Myocyte (in vitro differentiated cells): ENCODE measurements around the gene SPDYA. TPM values are rescaled to one million over a fixed set of nuclear protein-coding genes. Genes with fewer than 3 reads are reported as not detected.

ENCODE experiments used
- DNase-seq: peaks from one replicate; pipeline ENCODE4 v3.0.0-alpha.2; 2012; ENCODE audit warnings: low read depth
- polyA plus RNA-seq: library from polyadenylated mRNA; unstranded; fragments of >200 nt; gene quantifications from one replicate; pipeline ENCODE4 v1.2.1, GENCODE V29; 2012; ENCODE audit warnings: missing spikeins
- total RNA-seq: library from RNA; depleted of rRNA; stranded (reverse); fragments of >200 nt; gene quantifications from 2 replicates; pipeline ENCODE4 v1.2.3, GENCODE V29; 2014

The SPDYA gene
- total RNA-seq: 1.3 TPM in 1 of 2 replicates, not detected in the other
- polyA plus RNA-seq: 0.58 TPM

GRCh38 chr2:28810384-28811285 lies at the start of gene SPDYA:
TSS of gene SPDYA (plus strand) at chr2:28810834. CDS start at chr2:28816015, 5,181 bp downstream.
- DNase-seq: peak; percentile 3

- no peak for DNase-seq
Measured at GRCh38 chr2:28761420-28761819, 49.2 kb upstream of the SPDYA start.

GRCh38 chr2:28764909-28765711 lies 45.5 kb upstream of the SPDYA start:
- DNase-seq: no peak

GRCh38 chr2:28766070-28766469 lies 44.6 kb upstream of the SPDYA start:
- DNase-seq: no peak

GRCh38 chr2:28767337-28767736 lies 43.3 kb upstream of the SPDYA start:
- DNase-seq: no peak

GRCh38 chr2:28768422-28768821 lies 42.2 kb upstream of the SPDYA start:
- DNase-seq: no peak

- DNase-seq: no peak
Measured at GRCh38 chr2:28768952-28769351, 41.7 kb upstream of the SPDYA start.

- no peak for DNase-seq
Measured at GRCh38 chr2:28772351-28772750, 38.3 kb upstream of the SPDYA start.

GRCh38 chr2:28776471-28776870 lies 34.2 kb upstream of the SPDYA start:
- no peak for DNase-seq

- peak; percentile 62 for DNase-seq
Measured at GRCh38 chr2:28778392-28778791, 32.2 kb upstream of the SPDYA start.

- no peak for DNase-seq
Measured at GRCh38 chr2:28779001-28779400, 31.6 kb upstream of the SPDYA start.

- no peak for DNase-seq
Measured at GRCh38 chr2:28780496-28780895, 30.1 kb upstream of the SPDYA start.

- DNase-seq: no peak
Measured at GRCh38 chr2:28782423-28782822, 28.2 kb upstream of the SPDYA start.

GRCh38 chr2:28784570-28784969 lies 26.1 kb upstream of the SPDYA start:
- peak; percentile 7 for DNase-seq

- no peak for DNase-seq
Measured at GRCh38 chr2:28796620-28797019, 14.0 kb upstream of the SPDYA start.

- DNase-seq: peak; percentile 14
Measured at GRCh38 chr2:28801726-28802125, 8.9 kb upstream of the SPDYA start.

GRCh38 chr2:28802975-28803429 lies 7.6 kb upstream of the SPDYA start:
- DNase-seq: peak; percentile 14

GRCh38 chr2:28809927-28810326 lies 707 bp upstream of the SPDYA start:
- DNase-seq: no peak

- no peak for DNase-seq
Measured at GRCh38 chr2:28818053-28818452, 7.4 kb downstream of the SPDYA start.

GRCh38 chr2:28821295-28821958 lies 10.8 kb downstream of the SPDYA start:
- peak; percentile 60 for DNase-seq

- no peak for DNase-seq
Measured at GRCh38 chr2:28822036-28822435, 11.4 kb downstream of the SPDYA start.

GRCh38 chr2:28824207-28824606 lies 13.6 kb downstream of the SPDYA start:
- no peak for DNase-seq
